ENCODE measurements around the gene SYVN1. TPM values are rescaled to one million over a fixed set of nuclear protein-coding genes. Genes with fewer than 3 reads are reported as not detected.

SYVN1 gene
- total RNA-seq, 4 donors from 2014 or later = 19.0 to 38.7 (median 26.0) TPM

DNA sequence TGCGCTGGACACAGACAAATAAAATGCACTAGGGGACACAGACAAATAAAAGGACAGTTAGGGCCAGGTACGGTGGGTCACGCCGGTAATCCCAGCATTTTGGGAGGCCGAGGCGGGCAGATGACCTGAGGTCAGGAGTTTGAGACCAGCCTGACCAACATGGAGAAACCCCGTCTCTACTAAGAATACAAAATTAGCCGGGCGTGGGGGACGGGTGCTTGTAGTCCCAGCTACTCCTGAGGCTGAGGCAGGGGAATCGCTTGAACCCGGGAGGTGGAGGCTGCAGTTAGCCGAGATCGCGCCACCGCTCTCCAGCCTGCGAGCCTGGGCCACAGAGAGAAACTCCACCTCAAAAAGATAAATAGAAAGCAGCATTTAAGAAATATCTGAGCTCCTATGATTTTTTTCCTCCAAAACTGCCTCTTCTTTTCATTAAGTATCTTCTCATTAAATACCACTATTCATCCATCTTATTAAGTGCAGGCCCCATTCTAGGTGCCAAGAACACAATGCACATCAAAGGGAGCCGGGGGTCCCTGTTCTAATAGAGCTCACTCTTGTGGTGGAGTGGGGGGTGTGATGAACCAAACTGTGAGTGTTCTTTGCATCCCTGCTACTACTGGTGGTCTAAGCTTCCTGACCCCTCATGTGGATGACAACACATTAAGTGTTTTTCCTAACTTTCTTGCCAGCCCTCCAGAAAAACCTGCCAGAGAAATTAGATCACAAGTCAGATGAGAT, 16.1 kb downstream of the SYVN1 start:
- no peaks in the 10 kb centered on the region for H3K27me3 ChIP-seq
- H3K36me3 ChIP-seq = peaks cover 0 to 56% of the 10 kb centered on the region in 2 donors
- WGBS, 2 donors (ENCODE audit: low coverage in 1 of 2) = 77 to 78% methylated on average over 5 to 11 of the region's 18 CpGs
- H3K27ac ChIP-seq = peak overlapping the region; percentile 6 to 86 (median 79)
- ATAC-seq = no peak
- no peak overlapping the region for H3K4me3 ChIP-seq
- TF ChIP-seq EP300 (IDR thresholded peaks at IDR 0.05) (no peak), POLR2A (IDR thresholded peaks at IDR 0.05) (no peak), POLR2AphosphoS5 (IDR thresholded peaks at IDR 0.05) (no peak)
- TF ChIP-seq, protein P1, sequence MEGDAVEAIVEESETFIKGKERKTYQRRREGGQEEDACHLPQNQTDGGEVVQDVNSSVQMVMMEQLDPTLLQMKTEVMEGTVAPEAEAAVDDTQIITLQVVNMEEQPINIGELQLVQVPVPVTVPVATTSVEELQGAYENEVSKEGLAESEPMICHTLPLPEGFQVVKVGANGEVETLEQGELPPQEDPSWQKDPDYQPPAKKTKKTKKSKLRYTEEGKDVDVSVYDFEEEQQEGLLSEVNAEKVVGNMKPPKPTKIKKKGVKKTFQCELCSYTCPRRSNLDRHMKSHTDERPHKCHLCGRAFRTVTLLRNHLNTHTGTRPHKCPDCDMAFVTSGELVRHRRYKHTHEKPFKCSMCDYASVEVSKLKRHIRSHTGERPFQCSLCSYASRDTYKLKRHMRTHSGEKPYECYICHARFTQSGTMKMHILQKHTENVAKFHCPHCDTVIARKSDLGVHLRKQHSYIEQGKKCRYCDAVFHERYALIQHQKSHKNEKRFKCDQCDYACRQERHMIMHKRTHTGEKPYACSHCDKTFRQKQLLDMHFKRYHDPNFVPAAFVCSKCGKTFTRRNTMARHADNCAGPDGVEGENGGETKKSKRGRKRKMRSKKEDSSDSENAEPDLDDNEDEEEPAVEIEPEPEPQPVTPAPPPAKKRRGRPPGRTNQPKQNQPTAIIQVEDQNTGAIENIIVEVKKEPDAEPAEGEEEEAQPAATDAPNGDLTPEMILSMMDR (IDR thresholded peaks at IDR 0.05) = no peak
- no peaks in the 10 kb centered on the region for H3K9me3 ChIP-seq
- H3K4me1 ChIP-seq = peaks cover 3 to 67% (median 27%) of the 10 kb centered on the region in 3 donors

- Histone ChIP-seq H3K27me3 (no peaks in the 10 kb centered on the region), H3K9me3 (no peaks in the 10 kb centered on the region), H3K4me3 (peak within 1 kb of the TSS; percentile 59 to 76), H3K27ac (peak within 1 kb of the TSS; percentile 39 to 90 (median 85)), H3K36me3 (peaks cover 0 to 56% of the 10 kb centered on the region in 2 donors), H3K4me1 (peaks cover 7 to 67% (median 29%) of the 10 kb centered on the region in 3 donors)
- TF ChIP-seq, protein P1 (IDR thresholded peaks at IDR 0.05) = peak in 3 of 4 experiments; percentile 94 to 98 (median 97)
- no peak for TF ChIP-seq EP300 (IDR thresholded peaks at IDR 0.05)
- peak; percentile 83 for TF ChIP-seq POLR2AphosphoS5 (IDR thresholded peaks at IDR 0.05)
- TF ChIP-seq POLR2A (IDR thresholded peaks at IDR 0.05) = peak; percentile 61 to 65
- ATAC-seq = peak; percentile 82
- 0% methylated on average over 12 to 18 of the region's 89 CpGs for WGBS, 2 donors (ENCODE audit: low coverage in 1 of 2)
Measured at GRCh38 chr11:65117206-65118096, 16.9 kb downstream of the SYVN1 start, which contains the start of gene ZNHIT2. TSS of gene ZNHIT2 (minus strand) at chr11:65117701. CDS start at chr11:65117653, 48 bp downstream.

GRCh38 chr11:65116370-65117205, 17.7 kb downstream of the SYVN1 start:
- WGBS, 2 donors (ENCODE audit: low coverage in 1 of 2) = no CpG with 5 or more reads among the region's 68 CpGs
- TF ChIP-seq POLR2A (IDR thresholded peaks at IDR 0.05) = no peak
- TF ChIP-seq POLR2AphosphoS5 (IDR thresholded peaks at IDR 0.05) = peak; percentile 40
- TF ChIP-seq EP300 (IDR thresholded peaks at IDR 0.05) = no peak
- TF ChIP-seq, protein P1 (IDR thresholded peaks at IDR 0.05) = no peak
- Histone ChIP-seq H3K27ac (peak overlapping the region; percentile 39 to 90 (median 85)), H3K4me3 (peak overlapping the region; percentile 59 to 76), H3K36me3 (peaks cover 0 to 56% of the 10 kb centered on the region in 2 donors), H3K27me3 (no peaks in the 10 kb centered on the region), H3K4me1 (peaks cover 7 to 74% (median 35%) of the 10 kb centered on the region in 3 donors), H3K9me3 (no peaks in the 10 kb centered on the region)
- ATAC-seq = no peak

DNA sequence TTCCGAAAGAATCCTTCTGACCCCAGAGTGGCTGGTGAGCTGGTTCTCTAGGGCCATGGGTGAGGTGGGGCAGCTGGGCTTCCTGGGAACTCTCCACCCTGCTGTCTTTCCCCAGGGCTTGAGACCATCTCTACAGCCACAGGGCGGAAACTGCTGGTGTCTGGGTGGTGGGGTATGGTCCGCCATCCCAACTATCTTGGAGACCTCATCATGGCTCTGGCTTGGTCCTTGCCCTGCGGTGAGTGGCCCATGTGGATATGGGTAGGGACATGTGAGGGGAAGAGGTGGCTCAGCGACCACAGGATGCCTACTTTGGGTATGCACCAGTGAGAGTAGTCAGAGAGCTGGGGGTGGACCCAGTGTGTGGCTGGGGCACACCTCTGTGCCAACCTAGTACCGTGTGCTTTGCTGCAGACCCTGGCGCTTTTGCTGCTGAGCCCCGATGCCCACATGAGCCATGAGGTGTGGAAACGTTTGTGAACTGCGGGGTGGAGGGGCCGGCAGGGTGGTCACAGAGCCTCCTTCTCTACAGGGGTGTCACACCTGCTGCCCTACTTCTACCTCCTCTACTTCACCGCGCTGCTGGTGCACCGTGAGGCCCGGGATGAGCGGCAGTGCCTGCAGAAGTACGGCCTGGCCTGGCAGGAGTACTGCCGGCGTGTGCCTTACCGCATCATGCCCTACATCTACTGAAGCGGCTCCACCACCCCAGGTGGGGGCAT, 18.8 kb downstream of the SYVN1 start:
- H3K27ac ChIP-seq = no peak overlapping the region
- peaks cover 7 to 74% (median 33%) of the 10 kb centered on the region in 3 donors for H3K4me1 ChIP-seq
- no peaks in the 10 kb centered on the region for H3K27me3 ChIP-seq
- TF ChIP-seq, protein P1 (IDR thresholded peaks at IDR 0.05) = no peak
- TF ChIP-seq EP300 (IDR thresholded peaks at IDR 0.05) = no peak
- no peak for TF ChIP-seq POLR2AphosphoS5 (IDR thresholded peaks at IDR 0.05)
- no peak for TF ChIP-seq POLR2A (IDR thresholded peaks at IDR 0.05)
- no peaks in the 10 kb centered on the region for H3K9me3 ChIP-seq
- no peak for ATAC-seq
- WGBS, 2 donors (ENCODE audit: low coverage in 1 of 2) = 80 to 88% methylated on average over 2 to 8 of the region's 21 CpGs
- no peak overlapping the region for H3K4me3 ChIP-seq
- H3K36me3 ChIP-seq = peaks cover 0 to 48% of the 10 kb centered on the region in 2 donors
